ENCODE data around the gene RER1.

Gene RER1

DNA sequence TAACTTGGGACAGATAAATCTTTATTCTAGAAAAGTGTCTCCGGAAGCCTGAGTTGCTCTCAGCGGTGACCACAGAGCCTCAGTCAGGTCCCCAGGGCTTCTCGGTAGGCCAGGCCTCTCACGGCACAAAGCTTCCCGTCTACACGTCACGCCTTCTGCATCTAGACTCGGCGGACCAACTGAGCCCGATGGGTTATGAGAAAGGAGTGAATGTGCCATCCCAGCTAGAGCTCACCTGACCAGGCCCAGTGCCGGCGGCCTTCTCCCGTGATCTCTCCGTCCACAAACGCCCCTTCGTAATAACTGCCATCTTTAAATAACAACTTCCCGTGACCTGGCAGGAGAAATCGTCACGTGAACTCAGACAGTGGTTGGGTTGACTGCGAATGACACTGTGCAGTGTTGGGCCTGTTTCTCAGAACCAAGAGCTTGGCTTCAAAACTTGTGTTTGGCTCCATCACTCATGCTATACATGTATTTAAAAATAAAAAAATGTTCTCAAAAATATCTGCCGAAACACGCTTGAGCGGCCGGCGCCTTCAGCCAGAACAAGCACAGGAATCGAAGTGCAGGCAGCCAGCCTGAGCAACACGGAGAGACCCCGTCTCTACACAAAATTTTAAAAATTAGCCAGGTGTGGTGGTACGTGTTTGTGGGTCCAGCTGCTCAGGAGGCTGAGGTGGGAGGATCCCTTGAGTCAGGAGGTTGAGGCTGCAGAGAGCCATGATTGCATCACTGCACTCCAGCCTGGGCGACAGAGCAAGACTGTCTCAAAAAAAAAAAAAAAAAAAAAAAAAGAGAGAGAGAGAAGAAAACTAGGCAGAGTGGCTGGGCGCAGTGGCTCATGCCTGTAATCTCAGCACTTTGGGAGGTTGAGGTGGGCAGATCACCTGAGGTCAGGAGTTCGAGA, 3.4 kb upstream of the RER1 start:
- DNase-seq (ENCODE audit: low read depth in 1 of 2, low spot score in 1 of 2), result no peak

- no peak for DNase-seq (ENCODE audit: low read depth in 1 of 2, low spot score in 1 of 2)
Observed at GRCh38 chr1:2389644-2390043, 2.0 kb upstream of the RER1 start.

- no peak for DNase-seq (ENCODE audit: low read depth in 1 of 2, low spot score in 1 of 2)
Observed at GRCh38 chr1:2391931-2392509, 379 bp downstream of the RER1 start.

DNA sequence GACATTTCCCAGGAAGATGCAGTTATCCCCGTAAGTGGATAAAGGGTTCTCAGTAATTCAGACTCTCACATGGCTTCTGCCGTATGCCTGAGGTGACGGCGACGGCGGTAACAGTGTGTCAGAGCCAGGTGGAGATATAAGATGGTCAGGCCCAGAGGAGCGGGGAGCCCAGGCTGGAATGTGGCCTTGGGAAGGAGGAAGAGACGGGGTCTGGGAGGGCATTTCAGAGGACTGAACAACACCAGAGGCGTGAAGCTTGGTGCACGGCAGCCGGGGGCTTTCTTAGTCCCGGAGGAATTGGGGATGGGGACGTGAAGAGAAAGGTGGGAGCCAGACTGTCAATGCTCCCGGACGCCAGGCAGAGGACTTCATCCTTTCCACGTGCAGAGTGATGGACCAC, 1.0 kb downstream of the RER1 start:
- DNase-seq (ENCODE audit: low read depth in 1 of 2, low spot score in 1 of 2), result no peak

DNA sequence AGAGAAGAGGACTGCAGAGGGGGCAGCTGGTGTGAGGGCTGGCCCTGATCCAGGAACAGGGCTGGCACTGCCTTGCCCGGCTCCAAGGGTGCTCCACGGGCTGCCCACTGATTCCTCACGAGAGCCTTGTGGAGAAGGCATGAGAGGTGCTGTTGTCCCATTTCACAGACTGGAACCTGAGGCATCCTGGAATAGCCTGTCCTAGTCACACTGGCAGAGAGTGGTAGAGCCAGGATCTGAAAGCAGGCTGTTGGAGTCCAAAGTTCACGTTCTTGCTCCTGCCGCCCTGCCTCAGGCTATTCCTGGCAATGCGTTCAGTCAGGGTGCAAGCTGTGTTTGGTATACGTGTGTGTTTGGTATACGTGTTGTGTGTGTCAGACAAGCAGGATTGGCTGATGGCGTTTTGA, 1.8 kb downstream of the RER1 start:
- no peak for DNase-seq (ENCODE audit: low read depth in 1 of 2, low spot score in 1 of 2)

DNA sequence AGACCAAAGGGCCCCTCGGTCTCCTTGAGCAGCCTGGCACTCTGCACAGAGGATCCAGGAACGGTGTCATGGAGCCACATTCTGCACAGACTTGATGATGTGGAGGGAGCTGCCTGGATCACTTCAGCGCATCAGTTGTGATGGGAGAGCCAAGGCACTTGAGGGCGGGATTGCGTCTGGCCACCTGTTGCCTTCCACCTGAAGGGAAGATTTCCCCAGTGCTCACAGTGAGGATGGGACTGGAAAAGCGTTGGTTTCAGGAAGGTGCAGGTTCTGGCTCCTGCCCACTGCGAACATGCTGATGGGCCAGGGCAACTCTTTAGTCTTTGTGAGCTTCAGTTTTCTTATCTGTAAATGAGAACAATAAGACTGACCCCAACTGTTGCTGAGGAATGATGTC, 2.6 kb downstream of the RER1 start:
- no peak for DNase-seq (ENCODE audit: low read depth in 1 of 2, low spot score in 1 of 2)

- DNase-seq (ENCODE audit: low read depth in 1 of 2, low spot score in 1 of 2), result no peak
Observed at GRCh38 chr1:2394761-2395160, 3.1 kb downstream of the RER1 start.

DNA sequence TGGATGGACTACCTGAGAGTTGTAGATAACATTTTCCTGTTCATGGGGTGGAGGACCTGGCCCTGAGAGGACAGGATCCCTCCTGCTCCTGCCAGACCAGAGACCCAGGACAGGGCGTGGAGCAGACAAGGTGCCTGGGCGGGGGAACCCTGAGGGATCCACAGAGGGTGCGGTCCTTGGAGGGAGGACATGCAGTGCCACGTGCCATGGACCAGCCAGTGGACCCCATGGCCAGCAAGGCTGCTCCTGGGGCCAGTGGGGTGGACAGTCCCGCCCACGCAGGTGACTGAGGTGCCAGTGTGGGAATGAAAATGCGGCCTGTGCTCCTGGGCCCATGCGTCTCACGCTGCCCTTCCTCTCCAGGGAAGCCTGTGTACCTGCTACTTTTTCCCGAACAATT, 3.6 kb downstream of the RER1 start:
- no peak for DNase-seq (ENCODE audit: low read depth in 1 of 2, low spot score in 1 of 2)

DNA sequence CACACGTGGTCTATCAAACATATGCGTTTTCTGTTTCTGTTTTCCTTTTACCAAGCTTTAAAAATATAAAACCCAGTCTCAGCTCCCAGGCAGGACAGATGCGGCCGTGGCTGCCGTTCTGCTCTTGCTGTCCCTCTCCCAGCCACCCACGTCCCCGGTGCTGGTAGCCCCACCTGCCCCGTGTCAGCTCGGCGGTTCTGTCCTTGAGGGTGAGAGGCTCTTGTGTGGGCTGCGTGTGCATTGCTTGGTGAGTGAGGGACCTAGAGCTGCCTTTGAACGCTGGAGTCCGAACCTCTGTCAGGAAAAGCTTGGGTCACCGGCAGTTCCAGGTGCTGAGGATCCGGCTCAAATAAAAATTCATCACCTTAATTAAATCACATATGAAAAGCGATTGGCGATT, 4.4 kb downstream of the RER1 start:
- no peak for DNase-seq (ENCODE audit: low read depth in 1 of 2, low spot score in 1 of 2)

GRCh38 chr1:2396476-2396875, 4.8 kb downstream of the RER1 start:
- no peak for DNase-seq (ENCODE audit: low read depth in 1 of 2, low spot score in 1 of 2)

GRCh38 chr1:2397007-2397679, 5.5 kb downstream of the RER1 start:
- no peak for DNase-seq (ENCODE audit: low read depth in 1 of 2, low spot score in 1 of 2)

DNA sequence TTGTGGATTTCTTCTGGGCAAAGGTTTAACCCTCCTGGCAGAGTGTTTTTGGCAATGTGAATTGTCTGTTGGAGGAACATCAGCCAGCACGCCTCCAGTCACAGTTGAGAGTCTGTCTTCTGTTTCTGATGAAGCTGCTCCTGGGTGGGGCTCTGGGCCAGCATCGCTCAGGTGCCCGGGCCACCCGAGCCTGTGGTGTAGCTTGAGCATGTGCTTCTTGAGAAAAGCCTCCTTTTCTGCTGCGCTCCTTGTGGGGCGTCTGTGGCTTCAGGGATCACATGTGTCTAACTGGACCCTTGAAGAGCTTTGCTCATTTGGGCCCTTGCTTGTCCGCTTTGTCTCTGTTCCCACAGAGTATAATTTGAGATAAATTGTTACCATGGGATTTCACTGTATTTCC, 7.2 kb downstream of the RER1 start:
- no peak for DNase-seq (ENCODE audit: low read depth in 1 of 2, low spot score in 1 of 2)

- DNase-seq (ENCODE audit: low read depth in 1 of 2, low spot score in 1 of 2), result no peak
Observed at GRCh38 chr1:2399890-2400575, 8.4 kb downstream of the RER1 start.

DNA sequence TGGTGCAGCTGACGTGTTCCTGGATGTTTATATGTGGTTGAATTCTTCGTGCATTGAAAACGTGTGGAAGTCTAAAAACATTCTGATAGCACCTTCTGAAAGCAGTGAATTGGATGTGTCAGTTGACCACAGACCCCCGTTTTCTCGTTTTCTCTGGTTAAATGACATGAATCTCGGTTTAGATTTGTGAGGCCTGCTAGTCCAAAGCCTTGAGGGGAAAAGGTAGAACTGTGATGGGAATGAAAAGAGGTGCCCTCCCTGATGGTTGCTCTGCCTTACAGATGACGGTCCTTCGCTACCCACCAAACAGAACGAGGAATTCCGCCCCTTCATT, 8.9 kb downstream of the RER1 start:
- no peak for DNase-seq (ENCODE audit: low read depth in 1 of 2, low spot score in 1 of 2)

DNA sequence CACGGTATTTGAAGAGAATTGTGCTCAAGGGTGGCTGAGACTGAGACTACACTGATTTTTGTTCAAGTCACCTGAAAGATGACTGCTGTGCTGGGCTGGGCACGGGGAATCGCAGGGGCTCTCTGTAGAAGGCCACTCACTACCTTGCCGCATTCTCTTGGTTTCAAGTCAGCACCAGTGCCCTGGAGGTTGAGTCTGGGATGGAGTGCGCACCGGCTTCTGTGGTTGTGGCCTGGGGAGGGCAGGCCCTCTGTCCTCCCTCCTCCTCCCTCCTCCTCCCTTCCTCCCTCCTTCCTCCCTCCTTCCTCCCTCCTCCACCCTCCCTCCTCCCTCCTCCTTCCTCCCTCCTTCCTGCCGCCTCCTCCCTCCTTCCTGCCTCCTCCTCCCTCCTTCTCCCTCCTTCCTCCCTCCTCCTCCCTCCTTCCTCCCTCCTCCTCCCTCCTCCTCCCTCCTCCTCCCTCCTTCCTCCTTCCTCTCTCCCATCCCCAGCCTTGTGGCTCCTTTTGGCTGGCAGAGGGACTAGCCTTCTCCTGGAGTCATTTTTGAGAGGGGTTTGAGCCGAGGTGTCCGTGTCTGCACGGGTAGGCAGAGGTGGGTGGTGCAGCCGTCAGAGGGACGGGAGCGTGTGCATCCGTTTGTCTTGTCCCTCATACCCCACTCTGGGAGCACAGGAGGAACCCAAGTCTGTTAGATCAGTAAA, 9.5 kb downstream of the RER1 start:
- DNase-seq (ENCODE audit: low read depth in 1 of 2, low spot score in 1 of 2), result no peak

DNA sequence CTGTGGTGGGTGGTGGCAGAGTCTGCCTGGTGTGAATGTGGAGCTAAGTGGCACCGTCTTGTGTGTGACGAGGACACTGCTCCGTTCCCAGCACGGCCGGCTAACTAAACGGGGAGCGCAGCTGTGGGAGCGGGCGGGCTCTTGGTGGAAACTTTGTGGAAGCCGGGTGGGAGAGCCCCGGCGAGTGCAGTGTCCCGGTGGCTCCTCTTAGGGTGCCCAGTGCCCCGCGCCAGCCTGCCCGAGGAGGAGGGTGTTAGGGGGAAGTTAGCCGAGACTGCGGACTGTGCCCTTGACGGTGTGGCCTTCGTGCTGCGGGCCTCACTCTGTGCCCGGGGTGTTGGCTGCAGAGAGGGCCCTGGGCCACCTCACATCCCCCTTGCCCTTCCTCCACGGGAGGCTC, 10.8 kb downstream of the RER1 start:
- no peak for DNase-seq (ENCODE audit: low read depth in 1 of 2, low spot score in 1 of 2)

GRCh38 chr1:2403273-2403672, 11.6 kb downstream of the RER1 start:
- DNase-seq (ENCODE audit: low read depth in 1 of 2, low spot score in 1 of 2), result no peak

DNA sequence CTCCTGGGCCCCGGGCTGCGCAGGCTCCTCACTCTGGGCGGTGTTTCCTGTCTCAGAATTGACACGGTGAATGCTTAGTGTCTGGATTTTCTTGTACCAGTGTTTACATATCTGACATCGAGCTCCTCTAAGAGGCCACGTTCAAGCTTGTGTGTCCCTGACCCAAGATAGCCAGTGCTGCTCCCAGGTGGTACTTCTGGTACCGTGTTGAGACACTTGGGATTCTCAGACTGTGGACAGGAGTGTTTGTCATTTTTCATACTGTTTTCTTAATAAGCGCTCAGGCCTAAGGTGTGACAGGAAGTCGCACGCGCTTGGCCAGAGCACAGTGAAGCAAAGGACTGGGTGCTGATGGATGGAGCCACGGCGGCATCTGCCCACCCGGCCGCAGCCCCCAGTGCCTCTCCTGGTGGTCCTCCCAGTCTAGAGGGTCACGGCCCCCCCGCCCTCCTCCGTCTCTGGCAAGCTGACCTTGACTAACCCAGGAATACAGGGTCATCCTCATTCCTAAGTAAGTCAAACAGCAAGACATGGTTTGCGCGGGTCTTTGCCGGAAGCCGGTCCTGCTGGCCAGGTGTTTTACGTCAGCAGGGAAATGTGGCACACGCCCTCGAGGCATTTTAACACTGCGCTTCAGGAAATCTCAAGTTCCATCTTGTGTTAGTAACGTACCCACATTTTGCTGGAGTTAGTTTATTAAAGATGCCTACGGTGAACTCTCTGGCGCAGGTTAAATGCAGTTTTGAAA, 12.7 kb downstream of the RER1 start:
- DNase-seq (ENCODE audit: low read depth in 1 of 2, low spot score in 1 of 2), result no peak

- no peak for DNase-seq (ENCODE audit: low read depth in 1 of 2, low spot score in 1 of 2)
Observed at GRCh38 chr1:2404890-2405511, 13.4 kb downstream of the RER1 start.

All from activated T-helper 1 cell treated with anti-CD3 and anti-CD28 coated beads, Interleukin-2, amount 50 U/mL, for 16 hours (primary cell).